Astrocyte (in vitro differentiated cells and primary cell): ENCODE data around the gene VKORC1L1. TPM values are rescaled to one million over a fixed set of nuclear protein-coding genes. Genes with fewer than 3 reads are reported as not detected.
A peak's percentile ranks its signal among the peaks of the same experiment; 100 is the strongest.
"Not testable (repeated sequence)": the region's sequence is repeated elsewhere in the genome, so short reads cannot be mapped to it uniquely, and the experiment has no call there.

Source experiments
- DNase-seq: peaks from one replicate; pipeline ENCODE4 v3.0.0-alpha.2; 2010; ENCODE audit warnings: low read depth
- FAIRE-seq: peaks from 2 replicates; lab custom pipeline; 2011; peaks lifted over from hg19 to GRCh38; lab: Jason Lieb, UNC
- H2AFZ ChIP-seq: 2 replicates; pipeline ENCODE4 v1.6.0; 2012; ENCODE audit warnings: low read depth, low read length, inconsistent platforms
- H3K27ac ChIP-seq: 2 replicates; pipeline ENCODE4 v1.5.1; 2011; ENCODE audit warnings: low read depth, low read length, inconsistent platforms
- H3K27me3 ChIP-seq: 2 replicates; pipeline ENCODE4 v1.6.0; 2011; ENCODE audit warnings: low read length, inconsistent platforms; ENCODE audit not compliant: insufficient read depth
- H3K36me3 ChIP-seq: 2 replicates; pipeline ENCODE4 v1.5.1; 2011; ENCODE audit warnings: low read length, inconsistent platforms; ENCODE audit not compliant: insufficient read depth
- H3K4me1 ChIP-seq: 2 replicates; pipeline ENCODE4 v1.5.1; 2011; ENCODE audit warnings: low read length, inconsistent platforms; ENCODE audit not compliant: insufficient read depth
- H3K4me2 ChIP-seq: 2 replicates; pipeline ENCODE4 v1.6.0; 2012; ENCODE audit warnings: low read length, inconsistent platforms
- H3K4me3 ChIP-seq: 2 replicates; pipeline ENCODE4 v1.5.1; 2011; ENCODE audit warnings: low read depth, mild to moderate bottlenecking, low read length, inconsistent platforms; ENCODE audit not compliant: insufficient read depth
- H3K79me2 ChIP-seq: 2 replicates; pipeline ENCODE4 v1.6.0; 2012; ENCODE audit warnings: mild to moderate bottlenecking, low read length, inconsistent platforms; ENCODE audit not compliant: insufficient read depth
- H3K9ac ChIP-seq: 2 replicates; pipeline ENCODE4 v1.6.0; 2012; ENCODE audit warnings: mild to moderate bottlenecking, low read length, inconsistent platforms
- H3K9me3 ChIP-seq: 2 replicates; pipeline ENCODE4 v1.5.1; 2012; ENCODE audit warnings: low read depth, mild to moderate bottlenecking, low read length, inconsistent platforms; ENCODE audit not compliant: insufficient read depth
- H4K20me1 ChIP-seq: 2 replicates; pipeline ENCODE4 v1.6.0; 2012; ENCODE audit warnings: low read length, inconsistent platforms; ENCODE audit not compliant: insufficient read depth
- H3K27ac Mint-ChIP-seq: one replicate; pipeline ENCODE4 v1.8.0; 2021; ENCODE audit warnings: mild to moderate bottlenecking, mixed read lengths; ENCODE audit not compliant: unreplicated experiment
- H3K27me3 Mint-ChIP-seq: one replicate; pipeline ENCODE4 v1.8.0; 2021; ENCODE audit warnings: low read depth, mixed read lengths; ENCODE audit not compliant: unreplicated experiment
- H3K36me3 Mint-ChIP-seq: one replicate; pipeline ENCODE4 v1.8.0; 2021; ENCODE audit warnings: low read depth, mixed read lengths; ENCODE audit not compliant: unreplicated experiment
- H3K4me1 Mint-ChIP-seq: one replicate; pipeline ENCODE4 v1.8.0; 2021; ENCODE audit warnings: low read depth, mixed read lengths; ENCODE audit not compliant: unreplicated experiment
- H3K4me3 Mint-ChIP-seq: one replicate; pipeline ENCODE4 v1.8.0; 2021; ENCODE audit warnings: mild to moderate bottlenecking, moderate library complexity, mixed read lengths; ENCODE audit not compliant: unreplicated experiment
- H3K9me3 Mint-ChIP-seq: one replicate; pipeline ENCODE4 v1.8.0; 2021; ENCODE audit warnings: mild to moderate bottlenecking, mixed read lengths; ENCODE audit not compliant: unreplicated experiment
- CTCF ChIP-seq: IDR thresholded peaks from 2 replicates; pipeline ENCODE4 v1.5.1; 2011; ENCODE audit warnings: low read depth, mild to moderate bottlenecking, inconsistent platforms, low read length, moderate library complexity; ENCODE audit not compliant: insufficient read depth
- EZH2 ChIP-seq: IDR thresholded peaks from 2 replicates; pipeline ENCODE4 v1.6.1; 2012; ENCODE audit warnings: mild to moderate bottlenecking, low read length, inconsistent platforms; ENCODE audit not compliant: insufficient read depth
- total RNA-seq: library from RNA; stranded (reverse); gene quantifications from 2 replicates; pipeline ENCODE4 v1.2.1, GENCODE V29; 2021

Gene VKORC1L1
- total RNA-seq, 1 donor from 2014 or later, result 32.3 TPM

GRCh38 chr7:65837541-65837956 lies 35.3 kb upstream of the VKORC1L1 start:
- H3K36me3 Mint-ChIP-seq, result peaks cover 23% of the 10 kb centered on the region
- H3K4me3 ChIP-seq, H2AFZ ChIP-seq, H3K4me2 ChIP-seq, H3K4me1 Mint-ChIP-seq, H3K79me2 ChIP-seq, H3K4me3 Mint-ChIP-seq, H3K27ac Mint-ChIP-seq, H3K27ac ChIP-seq, H3K36me3 ChIP-seq, FAIRE-seq, H3K9me3 ChIP-seq, H3K27me3 Mint-ChIP-seq, H4K20me1 ChIP-seq, H3K9me3 Mint-ChIP-seq, H3K27me3 ChIP-seq, H3K4me1 ChIP-seq, H3K9ac ChIP-seq: not testable (repeated sequence)
- DNase-seq, result peak; percentile 12

- H3K4me3 Mint-ChIP-seq, result no peak overlapping the region
- no peaks in the 10 kb centered on the region for H3K9me3 Mint-ChIP-seq
Observed at GRCh38 chr7:65839846-65840245, 33.0 kb upstream of the VKORC1L1 start.

GRCh38 chr7:65840446-65840845 lies 32.4 kb upstream of the VKORC1L1 start:
- Mint-ChIP-seq H3K4me3 (no peak overlapping the region), H3K36me3 (peaks cover 23% of the 10 kb centered on the region), H3K27ac (no peak overlapping the region), H3K9me3 (no peaks in the 10 kb centered on the region), H3K27me3 (no peaks in the 10 kb centered on the region), H3K4me1 (no peaks in the 10 kb centered on the region)
- H3K4me1 ChIP-seq, result no peaks in the 10 kb centered on the region
- peak; percentile 21 for TF ChIP-seq CTCF
- TF ChIP-seq EZH2, result no peak
- H3K9me3 ChIP-seq, result no peaks in the 10 kb centered on the region
- no peaks in the 10 kb centered on the region for H3K79me2 ChIP-seq
- no peaks in the 10 kb centered on the region for H3K36me3 ChIP-seq
- H2AFZ ChIP-seq, result peak overlapping the region; percentile 41
- H3K4me3 ChIP-seq, result no peak overlapping the region
- H3K27me3 ChIP-seq, result no peaks in the 10 kb centered on the region
- no peaks in the 10 kb centered on the region for H4K20me1 ChIP-seq
- no peak overlapping the region for H3K27ac ChIP-seq
- H3K4me2 ChIP-seq, result no peak overlapping the region
- FAIRE-seq (no peak), DNase-seq (no peak)
- H3K9ac ChIP-seq, result no peak overlapping the region

More at GRCh38 chr7:65839846-65840245, 33.0 kb upstream of the VKORC1L1 start:
- Mint-ChIP-seq H3K27me3 (no peaks in the 10 kb centered on the region), H3K27ac (no peak overlapping the region), H3K36me3 (peaks cover 23% of the 10 kb centered on the region), H3K4me1 (no peaks in the 10 kb centered on the region)
- FAIRE-seq (no peak), DNase-seq (no peak)
- H3K9ac ChIP-seq, result no peak overlapping the region
- no peak overlapping the region for H3K4me3 ChIP-seq
- H3K79me2 ChIP-seq, result no peaks in the 10 kb centered on the region
- no peak for TF ChIP-seq CTCF
- no peak for TF ChIP-seq EZH2
- no peaks in the 10 kb centered on the region for H3K36me3 ChIP-seq
- H3K27ac ChIP-seq, result no peak overlapping the region
- no peaks in the 10 kb centered on the region for H4K20me1 ChIP-seq
- H3K9me3 ChIP-seq, result no peaks in the 10 kb centered on the region
- no peak overlapping the region for H2AFZ ChIP-seq
- H3K27me3 ChIP-seq, result no peaks in the 10 kb centered on the region
- H3K4me2 ChIP-seq, result no peak overlapping the region
- no peaks in the 10 kb centered on the region for H3K4me1 ChIP-seq

GRCh38 chr7:65843616-65844015 lies 29.3 kb upstream of the VKORC1L1 start:
- not testable (repeated sequence) for H3K9me3 ChIP-seq, FAIRE-seq, H3K9ac ChIP-seq, H3K4me1 ChIP-seq, H2AFZ ChIP-seq, H3K4me1 Mint-ChIP-seq, H3K9me3 Mint-ChIP-seq, H4K20me1 ChIP-seq, H3K4me3 Mint-ChIP-seq, H3K27me3 ChIP-seq, H3K27ac ChIP-seq, H3K27me3 Mint-ChIP-seq, H3K4me2 ChIP-seq, H3K79me2 ChIP-seq, H3K27ac Mint-ChIP-seq, DNase-seq, H3K4me3 ChIP-seq, H3K36me3 ChIP-seq
- peaks cover 20% of the 10 kb centered on the region for H3K36me3 Mint-ChIP-seq
